Measurements from ENCODE around the gene CD300LD. TPM values are rescaled to one million over a fixed set of nuclear protein-coding genes. Genes with fewer than 3 reads are reported as not detected.

Gene CD300LD
- total and polyA plus RNA-seq, 2 of the 8 experiments (the other 6 are each of a cell fraction or from before 2014, with no cell fraction given), result not detected

GRCh38 chr17:74610108-74610507 lies 18.0 kb upstream of the CD300LD start:
- Histone ChIP-seq H4K8ac (ENCODE audit: extremely low read depth, insufficient read depth, low read length) (no peak overlapping the region), H3K4ac (replicated peaks; ENCODE audit: insufficient read length, low read depth, low read length) (no peak overlapping the region), H2BK120ac (replicated peaks; ENCODE audit: low read depth, low read length) (no peak overlapping the region), H2BK12ac (ENCODE audit: low read depth, low read length) (no peak overlapping the region), H2AFZ (ENCODE audit: low read length) (no peak overlapping the region), H3K79me1 (ENCODE audit: low read depth, low read length) (no peaks in the 10 kb centered on the region), H3K14ac (ENCODE audit: insufficient read length) (no peak overlapping the region), H3K9ac (replicated peaks in 1 of 4; ENCODE audit: extremely low read depth in 1 of 4, low read depth in 3 of 4, low read length in 3 of 4) (no peak overlapping the region), H3K27me3 (replicated peaks in 1 of 4; ENCODE audit: control insufficient read depth in 3 of 4, extremely low read depth in 1 of 4, insufficient read depth in 3 of 4, low read length in 3 of 4) (peaks cover 0 to 7% (median under 1%) of the 10 kb centered on the region in 4 experiments; a peak in 4 of 7 replicates), H4K91ac (replicated peaks; ENCODE audit: insufficient read length, low read length) (no peak overlapping the region), H3K4me3 (ENCODE audit: extremely low read depth in 1 of 4, insufficient read depth in 2 of 4, low read depth in 3 of 4, low read length in 4 of 4) (no peak overlapping the region), H2BK20ac (ENCODE audit: low read length) (no peak overlapping the region), H3K9me3 (ENCODE audit: insufficient read depth in 2 of 2, low read depth in 1 of 2, low read length in 1 of 2) (no peaks in the 10 kb centered on the region; a peak in 1 of 4 replicates), H2BK15ac (ENCODE audit: low read length) (no peak overlapping the region), H3K56ac (replicated peaks; ENCODE audit: insufficient read length, low read depth, low read length) (no peak overlapping the region), H4K5ac (ENCODE audit: insufficient read length, low read depth, low read length) (no peak overlapping the region), H3K4me1 (replicated peaks in 1 of 4; ENCODE audit: control insufficient read depth in 3 of 4, insufficient read depth in 4 of 4, low read length in 3 of 4) (no peaks in the 10 kb centered on the region), H3K18ac (ENCODE audit: extremely low read depth, low read length) (no peak overlapping the region), H3K36me3 (ENCODE audit: control insufficient read depth in 2 of 4, insufficient read depth in 4 of 4, low read length in 3 of 4) (no peaks in the 10 kb centered on the region), H2BK5ac (ENCODE audit: low read depth, low read length) (no peak overlapping the region), H3K23me2 (ENCODE audit: low read depth, low read length) (no peaks in the 10 kb centered on the region; the same call in 1 of the 2 replicates), H3K79me2 (ENCODE audit: control insufficient read depth in 1 of 2, insufficient read depth in 2 of 2, low read length in 2 of 2) (no peaks in the 10 kb centered on the region), H3K27ac (ENCODE audit: low read depth, low read length) (no peak overlapping the region), H3K23ac (ENCODE audit: insufficient read length) (no peak overlapping the region), H4K20me1 (replicated peaks in 1 of 2; ENCODE audit: control insufficient read depth in 1 of 2, insufficient read depth in 2 of 2, low read length in 2 of 2) (no peaks in the 10 kb centered on the region), H3K4me2 (ENCODE audit: insufficient read depth in 1 of 2, low read depth in 2 of 2, low read length in 2 of 2) (no peak overlapping the region), H2AK5ac (ENCODE audit: low read depth, low read length) (no peak overlapping the region)
- TF ChIP-seq KDM5A (IDR thresholded peaks at IDR 0.05; ENCODE audit: low read length) (no peak), YY1 (IDR thresholded peaks at IDR 0.05; ENCODE audit: low read depth, low read length) (peak; percentile 82; the same call in 1 of the 2 replicates), CHD2 (IDR thresholded peaks at IDR 0.05; ENCODE audit: low read length) (no peak), TAF1 (IDR thresholded peaks at IDR 0.05; ENCODE audit: low read depth, low read length) (no peak), KDM4A (IDR thresholded peaks at IDR 0.05; ENCODE audit: low read depth, low read length, severe bottlenecking) (no peak), TCF12 (IDR thresholded peaks at IDR 0.05; ENCODE audit: low read depth, low read length) (peak; percentile 73; the same call in 1 of the 2 replicates), CBX8 (IDR thresholded peaks at IDR 0.05; ENCODE audit: borderline replicate concordance, low read depth, low read length) (no peak), RAD21 (IDR thresholded peaks at IDR 0.05 in 1 of 2, conservative IDR thresholded peaks at IDR 0.05 in 1 of 2; ENCODE audit: low read depth in 2 of 2, low read length in 2 of 2) (no peak), POLR2A (IDR thresholded peaks at IDR 0.05; ENCODE audit: control extremely low read depth in 1 of 2, low read depth in 2 of 2, low read length in 2 of 2) (no peak), RFX5 (IDR thresholded peaks at IDR 0.05; ENCODE audit: borderline replicate concordance, low read depth, low read length) (no peak), E2F6 (IDR thresholded peaks at IDR 0.05) (no peak), RXRA (IDR thresholded peaks at IDR 0.05; ENCODE audit: insufficient read depth, low read depth, low read length) (no peak)
- FAIRE-seq, result no peak
- 51% methylated on average over 2 of the region's 2 CpGs; no CpG with 5 or more reads in 1 of the 2 experiments for WGBS, 2 experiments (ENCODE audit: extremely low coverage in 1 of 2, insufficient coverage in 1 of 2, insufficient read length in 1 of 2, insufficient replicate concordance in 2 of 2, low coverage in 1 of 2, low lambda C conversion rate in 2 of 2, missing lambda C conversion rate in 1 of 2)
- CTCF ChIA-PET (ENCODE audit: partially characterized antibody), result interaction anchor here (0.9 to 2.4 kb wide), 5 partner anchors 9 to 242 kb away, joined by 3 to 20 read pairs (median 3); partner anchors contain the start of gene CD300H
- DNase-seq (ENCODE audit: low read depth in 1 of 2, low spot score in 2 of 2), result peak in 1 of 2 experiments; percentile 54
- POLR2A ChIA-PET (ENCODE audit: partially characterized antibody), result no interaction called here

Measured in H1 (cell line).